GM23248 (cell line): ENCODE data around the gene FERMT3. TPM values are rescaled to one million over a fixed set of nuclear protein-coding genes. Genes with fewer than 3 reads are reported as not detected.

ENCODE experiments used
- DNase-seq: peaks from one replicate; pipeline ENCODE4 v3.0.0-alpha.2; 2015
- H2AFZ ChIP-seq: fragments of 200-600 bp; sonication (generic); 2 replicates; pipeline ENCODE4 v1.6.1; 2016; ENCODE audit warnings: antibody characterized with exemption
- H3F3A ChIP-seq: fragments of 200-600 bp; sonication (generic); 2 replicates; pipeline ENCODE4 v1.6.1; 2016; ENCODE audit warnings: mild to moderate bottlenecking, antibody characterized with exemption, mixed run types; ENCODE audit not compliant: insufficient read depth
- H3K27ac ChIP-seq: fragments of 200-600 bp; sonication (generic); 2 replicates; pipeline ENCODE4 v1.5.1; 2016; ENCODE audit warnings: mild to moderate bottlenecking
- H3K27me3 ChIP-seq: fragments of 200-600 bp; sonication (generic); replicated peaks from 2 replicates; pipeline ENCODE4 v1.6.1; 2016; ENCODE audit warnings: mild to moderate bottlenecking; ENCODE audit not compliant: insufficient read depth
- H3K36me3 ChIP-seq: fragments of 200-600 bp; sonication (generic); 2 replicates; pipeline ENCODE4 v1.6.1; 2016; ENCODE audit warnings: low read depth, mild to moderate bottlenecking
- H3K4me1 ChIP-seq: fragments of 200-600 bp; sonication (generic); 2 replicates; pipeline ENCODE4 v1.6.1; 2016; ENCODE audit warnings: mild to moderate bottlenecking; ENCODE audit not compliant: insufficient read depth
- H3K4me2 ChIP-seq: fragments of 200-600 bp; sonication (generic); one replicate; pipeline ENCODE4 v1.6.1; 2016; ENCODE audit warnings: mild to moderate bottlenecking; ENCODE audit not compliant: unreplicated experiment
- H3K4me3 ChIP-seq: fragments of 200-600 bp; sonication (generic); 2 replicates; pipeline ENCODE4 v1.5.1; 2016; ENCODE audit warnings: mild to moderate bottlenecking
- H3K79me2 ChIP-seq: fragments of 200-600 bp; sonication (generic); 2 replicates; pipeline ENCODE4 v1.6.1; 2016; ENCODE audit warnings: mild to moderate bottlenecking; ENCODE audit not compliant: insufficient read depth
- H3K9ac ChIP-seq: fragments of 200-600 bp; sonication (generic); 2 replicates; pipeline ENCODE4 v1.6.1; 2016; ENCODE audit warnings: mild to moderate bottlenecking
- H3K9me2 ChIP-seq: fragments of 200-600 bp; sonication (generic); 2 replicates; pipeline ENCODE4 v1.6.1; 2016; ENCODE audit warnings: mixed run types, mild to moderate bottlenecking, moderate library complexity; ENCODE audit not compliant: insufficient read depth
- H3K9me3 ChIP-seq: fragments of 200-600 bp; sonication (generic); one replicate; pipeline ENCODE4 v1.6.1; 2017; ENCODE audit warnings: low read depth
- H4K20me1 ChIP-seq: fragments of 200-600 bp; sonication (generic); 2 replicates; pipeline ENCODE4 v1.6.0; 2016; ENCODE audit not compliant: insufficient read depth
- EZH2 ChIP-seq: fragments of 200-600 bp; sonication (generic); IDR thresholded peaks from 2 replicates; pipeline ENCODE4 v1.6.1; 2018; ENCODE audit warnings: antibody characterized with exemption, mild to moderate bottlenecking; ENCODE audit not compliant: insufficient read depth, poor library complexity, severe bottlenecking
- EZH2phosphoT487 ChIP-seq: fragments of 200-600 bp; sonication (generic); IDR thresholded peaks from 2 replicates; pipeline ENCODE4 v1.6.1; 2018; ENCODE audit warnings: antibody characterized with exemption, moderate library complexity, mild to moderate bottlenecking, low read depth; ENCODE audit not compliant: insufficient read depth
- WGBS, 2 experiments: methylation state at CpG; one replicate each; pipeline ENCODE4 v1.1.6; 2015 to 2017; ENCODE audit warnings: low lambda C conversion rate in 2 of 2, low coverage in 1 of 2; ENCODE audit errors: missing lambda C conversion rate in 2 of 2; 5-methylcytosine and 5-hydroxymethylcytosine counted together
- in situ Hi-C: fragments of 300-500 bp; cut with MboI; formaldehyde crosslinking; loops from 2 replicates; pipeline ENCODE4 v1.15.0; 2020
- polyA plus RNA-seq: library from polyadenylated mRNA; unstranded; fragments of >200 nt; fragmentation: Nextera tagmentation; extraction: Ambion mirVana; gene quantifications from 2 replicates; pipeline ENCODE4 v1.2.1, GENCODE V29; 2016
- total RNA-seq: library from RNA; depleted of rRNA; stranded (reverse); fragments of >200 nt; shearing (Covaris generic); gene quantifications from 2 replicates; pipeline ENCODE4 v1.2.3, GENCODE V29; 2014

FERMT3 gene
- total and polyA plus RNA-seq, 2 experiments from 2014 or later: 1.5 to 3.9 TPM

GRCh38 chr11:64204080-64204440 lies 2.5 kb upstream of the FERMT3 start:
- H3K9me3 ChIP-seq: no peaks in the 10 kb centered on the region
- H3K4me2 ChIP-seq: no peak overlapping the region
- H3K27ac ChIP-seq: no peak overlapping the region
- DNase-seq: no peak
- in situ Hi-C loops: no loop called here
- H3K27me3 ChIP-seq: no peaks in the 10 kb centered on the region
- peaks cover 13% of the 10 kb centered on the region for H3K4me1 ChIP-seq
- H3K9me2 ChIP-seq: no peaks in the 10 kb centered on the region
- peaks cover 23% of the 10 kb centered on the region for H3K36me3 ChIP-seq
- peaks cover 22% of the 10 kb centered on the region for H3F3A ChIP-seq
- TF ChIP-seq EZH2 (no peak), EZH2phosphoT487 (no peak)
- H3K9ac ChIP-seq: no peak overlapping the region
- no peaks in the 10 kb centered on the region for H3K79me2 ChIP-seq
- H3K4me3 ChIP-seq: no peak overlapping the region
- WGBS, 2 experiments: 84 to 86% methylated on average over 16 of the region's 16 CpGs
- H4K20me1 ChIP-seq: no peaks in the 10 kb centered on the region
- no peak overlapping the region for H2AFZ ChIP-seq

- in situ Hi-C loops: no loop called here
Observed at GRCh38 chr11:64204464-64204989, 2.0 kb upstream of the FERMT3 start.

GRCh38 chr11:64207256-64208085 lies 950 bp downstream of the FERMT3 start:
- peak overlapping the region; percentile 36; the same call in 1 of the 2 replicates for H3K4me3 ChIP-seq

More at GRCh38 chr11:64204464-64204989, 2.0 kb upstream of the FERMT3 start:
- Histone ChIP-seq H3K4me3 (no peak overlapping the region), H3K36me3 (peaks cover 21% of the 10 kb centered on the region), H3K27me3 (no peaks in the 10 kb centered on the region), H3K4me2 (no peak overlapping the region), H3K9me3 (no peaks in the 10 kb centered on the region), H4K20me1 (no peaks in the 10 kb centered on the region), H3F3A (peaks cover 22% of the 10 kb centered on the region), H3K27ac (no peak overlapping the region), H3K9me2 (no peaks in the 10 kb centered on the region), H2AFZ (no peak overlapping the region), H3K9ac (no peak overlapping the region), H3K4me1 (peaks cover 13% of the 10 kb centered on the region), H3K79me2 (no peaks in the 10 kb centered on the region)
- WGBS, 2 experiments: 15 to 23% methylated on average over 6 to 7 of the region's 7 CpGs
- DNase-seq: peak; percentile 98
- no peak for TF ChIP-seq EZH2
- TF ChIP-seq EZH2phosphoT487: no peak

GRCh38 chr11:64208086-64208795 lies 1.7 kb downstream of the FERMT3 start:
- no peak for DNase-seq
- WGBS, 2 experiments: 71 to 84% methylated on average over 18 to 23 of the region's 23 CpGs
- Histone ChIP-seq H3K9me2 (no peaks in the 10 kb centered on the region), H4K20me1 (no peaks in the 10 kb centered on the region), H3K4me1 (peaks cover 13% of the 10 kb centered on the region), H3K9me3 (no peaks in the 10 kb centered on the region), H3K27ac (peak overlapping the region; percentile 59), H3F3A (peaks cover 3% of the 10 kb centered on the region; the same call in 1 of the 2 replicates), H2AFZ (peak overlapping the region; percentile 49), H3K36me3 (no peaks in the 10 kb centered on the region), H3K27me3 (no peaks in the 10 kb centered on the region), H3K4me2 (peak overlapping the region; percentile 45), H3K79me2 (no peaks in the 10 kb centered on the region), H3K4me3 (no peak overlapping the region), H3K9ac (peak overlapping the region; percentile 70)
- in situ Hi-C loops: no loop called here
- no peak for TF ChIP-seq EZH2
- no peak for TF ChIP-seq EZH2phosphoT487

More at GRCh38 chr11:64207256-64208085, 950 bp downstream of the FERMT3 start:
- peak overlapping the region; percentile 70 for H3K9ac ChIP-seq
- no peaks in the 10 kb centered on the region for H3K9me3 ChIP-seq
- H3K36me3 ChIP-seq: no peaks in the 10 kb centered on the region
- TF ChIP-seq EZH2 (no peak), EZH2phosphoT487 (no peak)
- H3F3A ChIP-seq: peaks cover 6% of the 10 kb centered on the region
- in situ Hi-C loops: no loop called here
- H3K9me2 ChIP-seq: no peaks in the 10 kb centered on the region
- H3K4me1 ChIP-seq: peaks cover 13% of the 10 kb centered on the region
- H3K27ac ChIP-seq: peak overlapping the region; percentile 59
- DNase-seq: peak; percentile 90
- no peaks in the 10 kb centered on the region for H3K79me2 ChIP-seq
- WGBS, 2 experiments: 41 to 43% methylated on average over 25 to 30 of the region's 30 CpGs
- peak overlapping the region; percentile 45 for H3K4me2 ChIP-seq
- H2AFZ ChIP-seq: peak overlapping the region; percentile 49
- H4K20me1 ChIP-seq: no peaks in the 10 kb centered on the region
- no peaks in the 10 kb centered on the region for H3K27me3 ChIP-seq
